ENCODE data around the gene CUX1. TPM values are rescaled to one million over a fixed set of nuclear protein-coding genes. Genes with fewer than 3 reads are reported as not detected.

Gene CUX1
- total RNA-seq, 1 donor from 2014 or later, result 89.1 TPM

- DNase-seq (ENCODE audit: extremely low spot score, unreplicated experiment), result no peak
- H3K36me3 Mint-ChIP-seq (ENCODE audit: unreplicated experiment), result no peaks in the 10 kb centered on the region
- no peak overlapping the region for H3K4me3 Mint-ChIP-seq (ENCODE audit: unreplicated experiment)
- no peaks in the 10 kb centered on the region for H3K9me3 Mint-ChIP-seq (ENCODE audit: unreplicated experiment)
- H3K27ac Mint-ChIP-seq (ENCODE audit: unreplicated experiment), result no peak overlapping the region
- peaks cover 27% of the 10 kb centered on the region for H3K4me1 Mint-ChIP-seq (ENCODE audit: unreplicated experiment)
- no peaks in the 10 kb centered on the region for H3K27me3 Mint-ChIP-seq (ENCODE audit: unreplicated experiment)
- no peak for TF ChIP-seq CTCF (IDR thresholded peaks at IDR 0.05)
Measured at GRCh38 chr7:101945034-101945758, 127.8 kb downstream of the CUX1 start.

GRCh38 chr7:101947899-101948298, 130.5 kb downstream of the CUX1 start:
- no peaks in the 10 kb centered on the region for H3K36me3 Mint-ChIP-seq (ENCODE audit: unreplicated experiment)
- H3K4me1 Mint-ChIP-seq (ENCODE audit: unreplicated experiment), result peaks cover 14% of the 10 kb centered on the region
- no peak overlapping the region for H3K27ac Mint-ChIP-seq (ENCODE audit: unreplicated experiment)
- TF ChIP-seq CTCF (IDR thresholded peaks at IDR 0.05), result no peak
- no peaks in the 10 kb centered on the region for H3K9me3 Mint-ChIP-seq (ENCODE audit: unreplicated experiment)
- DNase-seq (ENCODE audit: extremely low spot score, unreplicated experiment), result no peak
- no peak overlapping the region for H3K4me3 Mint-ChIP-seq (ENCODE audit: unreplicated experiment)
- no peaks in the 10 kb centered on the region for H3K27me3 Mint-ChIP-seq (ENCODE audit: unreplicated experiment)

DNA sequence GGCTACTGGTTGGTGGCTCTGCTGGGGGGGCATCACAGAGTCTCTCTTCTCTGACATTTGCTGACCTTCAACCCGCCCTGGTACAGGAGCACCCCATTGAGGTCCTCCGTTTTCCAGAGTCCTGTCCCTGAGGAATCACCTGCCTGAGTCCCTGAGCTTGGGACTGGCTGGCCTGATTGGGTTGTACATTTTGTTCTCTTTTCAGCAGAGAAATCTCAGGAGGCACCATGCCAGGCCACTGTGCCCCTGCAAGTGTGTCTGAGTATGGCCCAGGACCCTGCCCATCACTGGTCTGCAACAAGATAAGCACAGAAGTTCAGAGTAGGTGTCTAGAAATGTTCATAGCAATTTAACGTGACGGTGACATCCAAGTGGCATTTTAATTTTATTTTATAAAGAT, 131.2 kb downstream of the CUX1 start:
- Mint-ChIP-seq H3K4me3 (ENCODE audit: unreplicated experiment) (no peak overlapping the region), H3K27me3 (ENCODE audit: unreplicated experiment) (no peaks in the 10 kb centered on the region), H3K27ac (ENCODE audit: unreplicated experiment) (no peak overlapping the region), H3K4me1 (ENCODE audit: unreplicated experiment) (peaks cover 19% of the 10 kb centered on the region), H3K36me3 (ENCODE audit: unreplicated experiment) (no peaks in the 10 kb centered on the region), H3K9me3 (ENCODE audit: unreplicated experiment) (no peaks in the 10 kb centered on the region)
- no peak for DNase-seq (ENCODE audit: extremely low spot score, unreplicated experiment)
- no peak for TF ChIP-seq CTCF (IDR thresholded peaks at IDR 0.05)

DNA sequence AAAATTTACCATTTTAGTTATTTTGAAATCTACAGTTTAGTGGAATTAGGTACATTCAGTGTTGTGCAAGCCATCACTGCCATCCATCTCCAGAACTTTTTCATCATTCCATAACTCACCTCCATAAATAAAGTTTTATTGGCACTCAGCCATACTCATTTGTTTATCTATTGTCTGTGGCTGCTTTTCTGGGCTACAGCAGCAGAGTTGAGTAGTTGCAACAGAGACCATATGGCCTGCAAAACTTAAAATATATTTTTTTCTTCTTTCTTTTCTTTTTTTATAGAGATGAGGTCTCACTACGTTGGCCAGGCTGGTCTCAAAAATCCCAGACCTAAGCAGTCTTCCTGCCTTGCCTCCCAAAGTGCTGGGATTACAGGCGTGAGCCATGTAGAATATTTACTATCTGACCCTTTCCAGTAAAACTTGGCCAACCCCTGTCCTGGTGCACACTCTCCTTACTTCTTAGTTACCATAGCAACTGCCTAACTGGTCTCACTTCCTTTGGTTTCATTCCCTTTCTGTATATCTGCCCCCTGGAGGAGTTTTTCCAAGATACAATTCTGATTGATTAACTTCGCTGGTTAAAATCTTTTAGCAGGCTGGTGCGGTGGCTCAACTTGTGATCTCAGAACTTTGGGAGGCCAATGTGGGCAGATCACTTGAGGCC, 133.2 kb downstream of the CUX1 start:
- peaks cover 24% of the 10 kb centered on the region for H3K4me1 Mint-ChIP-seq (ENCODE audit: unreplicated experiment)
- no peaks in the 10 kb centered on the region for H3K36me3 Mint-ChIP-seq (ENCODE audit: unreplicated experiment)
- no peaks in the 10 kb centered on the region for H3K9me3 Mint-ChIP-seq (ENCODE audit: unreplicated experiment)
- peak; percentile 30 for TF ChIP-seq CTCF (IDR thresholded peaks at IDR 0.05)
- no peak for DNase-seq (ENCODE audit: extremely low spot score, unreplicated experiment)
- H3K27me3 Mint-ChIP-seq (ENCODE audit: unreplicated experiment), result no peaks in the 10 kb centered on the region
- no peak overlapping the region for H3K4me3 Mint-ChIP-seq (ENCODE audit: unreplicated experiment)
- peak overlapping the region; percentile 82 for H3K27ac Mint-ChIP-seq (ENCODE audit: unreplicated experiment)

- Mint-ChIP-seq H3K9me3 (ENCODE audit: unreplicated experiment) (no peaks in the 10 kb centered on the region), H3K27ac (ENCODE audit: unreplicated experiment) (no peak overlapping the region), H3K27me3 (ENCODE audit: unreplicated experiment) (no peaks in the 10 kb centered on the region), H3K36me3 (ENCODE audit: unreplicated experiment) (no peaks in the 10 kb centered on the region), H3K4me3 (ENCODE audit: unreplicated experiment) (no peak overlapping the region), H3K4me1 (ENCODE audit: unreplicated experiment) (peaks cover 24% of the 10 kb centered on the region)
- TF ChIP-seq CTCF (IDR thresholded peaks at IDR 0.05), result no peak
- DNase-seq (ENCODE audit: extremely low spot score, unreplicated experiment), result no peak
Measured at GRCh38 chr7:101951757-101952156, 134.3 kb downstream of the CUX1 start.
